Measurements from ENCODE around the gene HSD11B2. TPM values are rescaled to one million over a fixed set of nuclear protein-coding genes. Genes with fewer than 3 reads are reported as not detected.

HSD11B2 gene
- total and polyA plus RNA-seq, 3 donors from 2014 or later, result 4.9 to 11.5 (median 7.7) TPM

DNA sequence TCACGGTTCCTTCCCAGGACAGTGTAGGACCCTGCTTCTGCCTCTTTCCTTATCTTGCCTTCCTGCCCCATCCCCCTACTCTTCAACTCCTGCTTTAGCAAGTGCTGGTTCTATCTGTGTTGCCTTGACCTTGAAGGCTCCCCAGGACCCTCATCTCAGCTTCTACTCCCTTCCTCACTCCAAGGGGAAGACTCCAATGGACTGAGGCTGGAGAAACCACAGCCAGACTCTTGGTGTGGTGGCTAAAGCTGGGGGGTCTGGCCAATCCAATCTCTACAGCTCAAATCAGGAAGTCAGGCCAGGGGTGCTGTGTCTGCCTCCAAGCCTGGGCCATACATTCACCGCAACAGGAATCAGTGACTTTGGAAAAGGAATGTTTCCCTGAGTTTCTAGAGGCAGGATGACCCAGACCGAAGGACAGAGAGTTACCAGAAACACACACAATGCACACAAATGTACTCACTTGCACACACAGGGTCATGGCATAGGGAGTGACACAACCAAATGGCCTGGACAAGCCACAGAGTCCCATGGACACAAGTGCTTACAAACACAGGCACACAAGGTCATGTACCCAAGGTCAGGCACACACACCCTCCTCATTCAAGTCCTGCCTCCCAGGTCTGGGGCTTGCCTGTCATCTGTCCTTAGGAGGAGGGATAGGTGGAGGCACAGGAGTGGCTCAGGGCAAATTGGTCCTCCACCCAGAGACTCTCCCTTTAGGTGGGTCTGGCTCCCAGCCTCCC lies 1.7 kb upstream of the HSD11B2 start:
- Histone ChIP-seq H3K9me3 (no peaks in the 10 kb centered on the region), H3K4me1 (peaks cover 30% of the 10 kb centered on the region), H3K4me3 (no peak overlapping the region), H3K27me3 (no peaks in the 10 kb centered on the region), H3K36me3 (ENCODE audit: low read depth, missing control alignments) (no peaks in the 10 kb centered on the region), H3K27ac (no peak overlapping the region)
- TF ChIP-seq POLR2A (IDR thresholded peaks at IDR 0.05), result no peak
- TF ChIP-seq, protein P1, sequence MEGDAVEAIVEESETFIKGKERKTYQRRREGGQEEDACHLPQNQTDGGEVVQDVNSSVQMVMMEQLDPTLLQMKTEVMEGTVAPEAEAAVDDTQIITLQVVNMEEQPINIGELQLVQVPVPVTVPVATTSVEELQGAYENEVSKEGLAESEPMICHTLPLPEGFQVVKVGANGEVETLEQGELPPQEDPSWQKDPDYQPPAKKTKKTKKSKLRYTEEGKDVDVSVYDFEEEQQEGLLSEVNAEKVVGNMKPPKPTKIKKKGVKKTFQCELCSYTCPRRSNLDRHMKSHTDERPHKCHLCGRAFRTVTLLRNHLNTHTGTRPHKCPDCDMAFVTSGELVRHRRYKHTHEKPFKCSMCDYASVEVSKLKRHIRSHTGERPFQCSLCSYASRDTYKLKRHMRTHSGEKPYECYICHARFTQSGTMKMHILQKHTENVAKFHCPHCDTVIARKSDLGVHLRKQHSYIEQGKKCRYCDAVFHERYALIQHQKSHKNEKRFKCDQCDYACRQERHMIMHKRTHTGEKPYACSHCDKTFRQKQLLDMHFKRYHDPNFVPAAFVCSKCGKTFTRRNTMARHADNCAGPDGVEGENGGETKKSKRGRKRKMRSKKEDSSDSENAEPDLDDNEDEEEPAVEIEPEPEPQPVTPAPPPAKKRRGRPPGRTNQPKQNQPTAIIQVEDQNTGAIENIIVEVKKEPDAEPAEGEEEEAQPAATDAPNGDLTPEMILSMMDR (IDR thresholded peaks at IDR 0.05), result no peak
- no peak for DNase-seq
- 81 to 87% methylated on average over 2 to 3 of the region's 3 CpGs for WGBS, 2 donors
- intact Hi-C loops (cut with DNase I; ENCODE audit: low total_unique reads), result loop anchor here (5.0 kb wide), 1 partner anchor 38 kb away; no protein-coding TSS in a partner anchor

DNA sequence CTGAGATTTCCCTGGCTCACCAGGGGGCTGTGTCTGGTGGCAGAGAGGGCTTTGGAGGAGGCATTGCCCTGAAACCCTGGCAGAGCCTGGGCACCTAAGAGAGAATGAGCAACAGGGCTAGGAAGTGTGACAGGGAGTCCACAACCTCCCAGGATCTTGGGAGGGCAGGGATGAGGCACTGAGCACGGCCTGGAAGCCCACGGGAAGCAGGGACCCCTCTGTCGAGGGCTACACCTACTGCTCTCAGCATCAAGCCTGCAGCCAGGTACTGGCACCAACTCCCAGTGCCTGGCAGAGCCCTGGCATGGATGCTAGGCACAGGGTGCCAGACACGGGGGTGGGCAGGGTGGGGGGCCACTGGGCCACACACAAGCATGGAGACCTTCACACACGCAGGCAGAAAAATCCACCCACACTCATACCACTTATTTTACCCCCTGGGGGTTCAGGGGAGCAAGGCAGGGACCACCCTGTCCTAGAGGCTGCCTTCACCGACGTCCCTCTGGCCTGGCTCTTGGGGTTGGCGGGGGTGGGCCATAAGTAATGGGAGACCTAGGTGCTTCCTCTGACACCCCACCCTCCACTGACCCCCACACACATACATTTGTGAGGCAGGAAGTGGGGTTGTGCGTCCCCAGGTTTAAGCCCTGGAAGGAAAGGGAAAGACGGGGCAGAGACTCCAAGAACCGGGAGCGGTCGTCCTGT lies 970 bp upstream of the HSD11B2 start:
- Histone ChIP-seq H3K9me3 (no peaks in the 10 kb centered on the region), H3K36me3 (ENCODE audit: low read depth, missing control alignments) (no peaks in the 10 kb centered on the region), H3K27ac (no peak overlapping the region), H3K4me3 (peak overlapping the region; percentile 47 to 58), H3K4me1 (peaks cover 27% of the 10 kb centered on the region), H3K27me3 (no peaks in the 10 kb centered on the region)
- intact Hi-C loops (cut with DNase I; ENCODE audit: low total_unique reads), result loop anchor here (5.0 kb wide), 1 partner anchor 37 kb away; no protein-coding TSS in a partner anchor
- TF ChIP-seq, protein P1 (IDR thresholded peaks at IDR 0.05), result no peak
- no peak for DNase-seq
- WGBS, 2 donors, result 11 to 31% methylated on average over 3 to 13 of the region's 13 CpGs

DNA sequence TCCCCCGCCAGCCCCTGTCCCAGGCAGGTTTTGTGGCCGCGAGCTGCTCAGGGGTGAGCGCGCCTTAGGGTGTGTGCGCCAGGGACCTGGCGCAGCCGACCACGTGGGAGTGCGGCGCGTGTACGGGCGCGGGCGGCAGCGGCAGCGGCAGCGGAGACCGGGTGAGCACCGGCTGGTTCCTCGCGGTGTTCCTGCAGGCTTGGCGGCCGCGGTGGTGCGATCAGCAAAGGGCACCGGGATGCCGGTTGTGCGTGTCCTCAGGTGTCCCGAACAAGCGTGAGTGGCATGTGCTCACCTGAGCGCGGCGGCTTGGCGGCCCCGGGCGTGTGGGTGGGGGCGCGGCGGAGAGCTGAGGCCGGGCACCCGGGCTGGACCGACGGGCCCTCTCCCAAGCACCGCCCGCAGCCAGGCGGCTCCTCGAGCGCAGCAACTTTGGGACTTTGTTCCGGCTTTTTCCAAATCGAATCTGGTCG lies 381 bp upstream of the HSD11B2 start:
- H3K27ac ChIP-seq, result no peak overlapping the region
- WGBS, 2 donors, result 0% methylated on average over 24 of the region's 53 CpGs; no CpG with 5 or more reads in 1 of the 2 donors
- DNase-seq, result no peak

DNA sequence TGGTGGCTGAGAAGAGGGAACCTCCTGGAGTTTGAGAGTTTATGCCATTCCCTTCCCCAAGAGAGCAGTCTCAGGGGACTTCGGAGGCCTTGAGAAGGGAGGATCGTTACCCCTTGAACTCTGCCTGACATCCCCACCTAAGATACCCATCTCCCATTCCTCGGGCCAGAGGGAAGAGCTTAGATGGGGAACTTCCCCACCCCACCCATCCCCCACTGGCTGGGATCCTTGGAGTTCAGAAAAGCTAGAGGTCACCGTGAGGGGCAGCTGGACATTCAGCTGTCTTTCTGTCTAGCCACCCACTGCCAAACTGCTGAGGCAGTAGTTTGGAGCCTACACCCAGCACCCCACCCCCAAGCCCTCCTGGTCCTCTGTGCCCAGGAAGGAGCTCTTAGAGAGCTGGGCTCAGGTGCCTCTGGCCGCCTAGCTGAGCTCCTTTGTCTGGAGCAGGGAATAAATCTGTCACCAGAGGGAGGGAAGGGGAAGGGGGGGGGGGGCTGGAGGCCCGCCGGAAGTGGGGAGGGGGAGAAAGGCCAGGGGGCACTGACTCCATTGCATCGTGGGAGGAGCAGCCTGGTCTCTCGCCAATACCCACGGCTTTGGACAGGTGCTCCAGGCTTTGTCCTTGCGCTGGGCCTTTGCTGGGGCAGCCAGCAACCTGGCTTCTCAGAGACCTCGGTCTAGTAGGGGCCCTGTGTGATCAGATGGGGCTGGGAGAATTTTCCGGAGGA lies 1.0 kb downstream of the HSD11B2 start:
- no peaks in the 10 kb centered on the region for H3K9me3 ChIP-seq
- peak overlapping the region in 1 of 2 donors; percentile 56 for H3K27ac ChIP-seq
- DNase-seq, result no peak
- intact Hi-C loops (cut with DNase I; ENCODE audit: low total_unique reads), result no loop called here
- WGBS, 2 donors, result 20 to 30% methylated on average over 7 to 12 of the region's 13 CpGs
- no peaks in the 10 kb centered on the region for H3K27me3 ChIP-seq
- peaks cover 27% of the 10 kb centered on the region for H3K4me1 ChIP-seq
- no peaks in the 10 kb centered on the region for H3K36me3 ChIP-seq (ENCODE audit: low read depth, missing control alignments)
- TF ChIP-seq POLR2A (IDR thresholded peaks at IDR 0.05), result no peak
- TF ChIP-seq, protein P1 (IDR thresholded peaks at IDR 0.05), result no peak
- peak overlapping the region in 1 of 2 donors; percentile 22 for H3K4me3 ChIP-seq

More for the DNA sequence above, 381 bp upstream of the HSD11B2 start:
- no peaks in the 10 kb centered on the region for H3K36me3 ChIP-seq (ENCODE audit: low read depth, missing control alignments)
- H3K9me3 ChIP-seq, result no peaks in the 10 kb centered on the region
- TF ChIP-seq, protein P1 (IDR thresholded peaks at IDR 0.05), result no peak
- no peak for TF ChIP-seq POLR2A (IDR thresholded peaks at IDR 0.05)
- H3K4me3 ChIP-seq, result peak overlapping the region; percentile 47 to 58
- intact Hi-C loops (cut with DNase I; ENCODE audit: low total_unique reads), result no loop called here
- no peaks in the 10 kb centered on the region for H3K27me3 ChIP-seq
- peaks cover 27% of the 10 kb centered on the region for H3K4me1 ChIP-seq
